Common myeloid progenitor, CD34-positive (primary cell): ENCODE results near the gene TMEM201.

Experiments used
- CTCF ChIA-PET: fragments of 350-600 bp; sonication (Branson Sonifier 250); formaldehyde crosslinking; loops from one replicate; lab custom pipeline; 2021; ENCODE audit warnings: antibody characterized with exemption; lab: Charles Lee
- POLR2A ChIA-PET: fragments of 350-600 bp; sonication (Branson Sonifier 250); formaldehyde crosslinking; loops from one replicate; lab custom pipeline; 2021; ENCODE audit warnings: antibody characterized with exemption; lab: Charles Lee
- DNase-seq, 3 donors: peaks; one replicate each; pipeline versions ENCODE4 v3.0.0 to v3.0.0-alpha.2; 2013
- H3K27ac ChIP-seq, 2 experiments: 1 replicate in 1 of 2; 2 replicates in 1 of 2; pipeline ENCODE4 v1.7.0; 2013; ENCODE audit warnings: inconsistent platforms in 2 of 2, low read length in 2 of 2, mild to moderate bottlenecking in 2 of 2, low read depth in 1 of 2, moderate library complexity in 1 of 2; ENCODE audit not compliant: severe bottlenecking in 2 of 2, insufficient read depth in 1 of 2, poor library complexity in 1 of 2
- H3K27me3 ChIP-seq, 5 experiments: replicated peaks in 2 of 5; 1 replicate in 3 of 5; 2 replicates in 2 of 5; pipeline versions ENCODE4 v1.6.1 to v1.7.0; 2013; ENCODE audit warnings: low read length in 4 of 5, mild to moderate bottlenecking in 2 of 5, moderate library complexity in 2 of 5, inconsistent platforms in 1 of 5; ENCODE audit not compliant: insufficient read depth in 5 of 5, control insufficient read depth in 4 of 5
- H3K36me3 ChIP-seq, 4 experiments: 1 replicate in 2 of 4; 2 replicates in 2 of 4; pipeline versions ENCODE4 v1.6.1 to v1.7.0; 2013; ENCODE audit warnings: low read length in 3 of 4, control low read depth in 1 of 4, mild to moderate bottlenecking in 1 of 4; ENCODE audit not compliant: control insufficient read depth in 4 of 4, insufficient read depth in 4 of 4
- H3K4me1 ChIP-seq, 4 experiments: 1 replicate in 3 of 4; 2 replicates in 1 of 4; pipeline versions ENCODE4 v1.6.1 to v1.7.1; 2013; ENCODE audit warnings: low read length in 3 of 4, mild to moderate bottlenecking in 3 of 4, control low read depth in 1 of 4, inconsistent platforms in 1 of 4, moderate library complexity in 1 of 4; ENCODE audit not compliant: control insufficient read depth in 4 of 4, insufficient read depth in 4 of 4; ENCODE audit errors: control extremely low read depth in 1 of 4
- H3K4me3 ChIP-seq, 7 experiments: 1 replicate in 4 of 7; 2 replicates in 3 of 7; pipeline versions ENCODE4 v1.5.1 to v1.7.0; 2013; ENCODE audit warnings: mild to moderate bottlenecking in 7 of 7, low read length in 6 of 7, moderate library complexity in 6 of 7, inconsistent platforms in 2 of 7, low read depth in 2 of 7, control low read depth in 1 of 7; ENCODE audit not compliant: insufficient read depth in 4 of 7, control insufficient read depth in 1 of 7; ENCODE audit errors: extremely low read depth in 1 of 7
- H3K9me3 ChIP-seq, 5 experiments: 1 replicate in 4 of 5; 2 replicates in 1 of 5; pipeline versions ENCODE4 v1.6.1 to v1.7.1; 2013; ENCODE audit warnings: low read length in 4 of 5, mild to moderate bottlenecking in 2 of 5, inconsistent platforms in 1 of 5, low read depth in 1 of 5, moderate library complexity in 1 of 5; ENCODE audit not compliant: control insufficient read depth in 4 of 5, insufficient read depth in 2 of 5; ENCODE audit errors: control extremely low read depth in 1 of 5
- WGBS: methylation state at CpG from one replicate; pipeline ENCODE4 v1.1.5; 2013; ENCODE audit not compliant: insufficient coverage; 5-methylcytosine and 5-hydroxymethylcytosine counted together

TMEM201 gene

DNA sequence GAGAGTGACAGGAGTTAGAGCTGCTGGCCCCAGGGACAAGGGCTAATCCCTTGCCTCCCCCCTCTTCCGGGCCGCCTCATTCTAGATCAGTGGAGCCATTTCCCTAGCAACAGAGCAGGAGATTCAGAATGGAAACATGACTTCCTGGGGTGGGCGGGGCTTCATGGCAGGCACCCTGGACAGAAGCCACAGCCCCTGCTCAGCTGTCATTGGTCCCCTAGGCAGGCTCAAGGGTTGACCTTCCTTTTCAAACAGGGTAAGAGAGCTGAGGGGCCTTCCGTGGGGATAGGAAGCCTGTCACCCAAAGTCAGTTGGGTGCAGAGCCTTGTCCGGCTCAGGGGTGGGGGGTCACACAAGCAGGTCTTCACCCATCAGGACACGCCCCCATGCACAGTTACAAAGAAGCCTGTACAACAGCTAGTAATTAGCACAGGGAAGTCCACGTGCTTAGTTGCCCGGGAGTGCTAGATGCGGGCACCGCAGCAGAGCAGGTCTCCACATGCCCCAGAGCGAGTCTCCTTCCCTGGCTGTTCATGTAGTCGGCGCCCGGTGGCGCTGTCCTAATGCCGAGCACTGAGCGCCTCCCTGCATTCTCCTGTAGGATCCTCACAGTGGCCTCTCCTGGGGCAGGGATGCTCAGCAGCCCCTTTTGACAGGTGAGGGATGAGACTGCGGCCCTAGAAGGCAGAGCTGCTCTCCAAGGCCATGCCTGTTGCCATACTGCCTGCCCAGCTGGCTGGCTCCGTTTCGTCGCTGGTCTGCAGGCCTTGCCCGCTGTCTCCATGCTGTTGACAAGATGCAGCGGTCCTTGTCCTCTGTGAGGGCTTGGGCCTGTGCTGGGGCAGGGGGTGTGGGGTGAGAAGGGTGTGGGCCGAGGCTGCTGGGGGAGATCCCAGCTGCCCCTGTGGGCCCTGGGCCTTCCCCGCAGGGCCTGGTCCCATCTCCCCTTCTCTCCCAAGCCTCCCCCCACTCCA, 5.1 kb downstream of the TMEM201 start:
- DNase-seq, result peak; percentile 78 to 93 (median 91)
- Histone ChIP-seq H3K27ac (peak overlapping the region in 1 of 2 experiments; percentile 83), H3K36me3 (peaks cover 7 to 41% (median 16%) of the 10 kb centered on the region in 4 experiments), H3K9me3 (no peaks in the 10 kb centered on the region), H3K4me1 (peaks cover 5 to 51% (median 46%) of the 10 kb centered on the region in 4 experiments), H3K27me3 (no peaks in the 10 kb centered on the region), H3K4me3 (peak overlapping the region in 4 of 7 experiments; percentile 32 to 66 (median 40))
- ChIA-PET POLR2A (interaction anchor here (0.6 to 0.8 kb wide), 2 partner anchors 19 to 52 kb away, joined by 3 read pairs; no protein-coding TSS in a partner anchor), CTCF (interaction anchor here (1.2 to 4.7 kb wide), 3 partner anchors 20 to 36 kb away, joined by 3 to 14 read pairs (median 3); no protein-coding TSS in a partner anchor)
- 46% methylated on average over 19 of the region's 25 CpGs for WGBS

DNA sequence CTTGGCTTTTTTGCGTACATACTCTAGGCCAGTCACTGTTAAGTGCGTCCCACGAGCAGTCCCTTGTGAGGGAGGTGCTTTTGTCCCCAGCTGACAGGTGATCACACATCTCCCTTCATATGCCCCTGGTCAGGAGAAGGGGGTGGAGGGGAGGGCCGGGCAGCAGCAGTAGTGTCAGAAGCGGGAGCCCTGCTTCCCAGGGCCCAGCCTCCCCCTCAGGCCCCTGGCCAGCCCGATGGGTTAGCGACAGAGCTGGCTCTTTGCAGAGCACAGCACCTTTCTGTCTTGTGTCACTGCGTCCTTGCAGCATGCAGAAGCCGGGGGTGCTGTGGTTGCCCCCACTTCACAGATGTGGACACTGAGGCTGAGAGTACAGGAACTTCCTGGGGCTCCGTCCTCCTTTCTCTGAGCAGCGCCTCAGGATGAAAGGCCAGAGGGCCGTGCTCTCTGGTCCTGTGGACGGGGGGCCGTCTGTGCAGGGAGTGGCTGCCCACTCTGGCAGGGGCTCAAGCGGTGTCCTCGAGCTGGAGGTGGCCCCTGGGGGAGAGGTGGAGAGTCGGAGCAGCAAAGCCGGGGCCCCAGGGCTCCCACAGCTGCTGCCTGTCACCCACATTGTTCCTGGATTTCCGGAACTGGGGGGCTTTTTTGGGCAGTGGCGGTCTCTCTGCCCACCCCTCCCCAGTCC, 5.9 kb downstream of the TMEM201 start:
- POLR2A ChIA-PET, result no interaction called here
- Histone ChIP-seq H3K9me3 (no peaks in the 10 kb centered on the region), H3K27ac (no peak overlapping the region), H3K4me1 (peaks cover 5 to 48% (median 41%) of the 10 kb centered on the region in 4 experiments), H3K4me3 (no peak overlapping the region), H3K27me3 (no peaks in the 10 kb centered on the region), H3K36me3 (peaks cover 7 to 41% (median 18%) of the 10 kb centered on the region in 4 experiments)
- CTCF ChIA-PET, result interaction anchor here (4.7 kb wide), 1 partner anchor 21 kb away, joined by 14 read pairs; no protein-coding TSS in a partner anchor
- 97% methylated on average over 9 of the region's 20 CpGs for WGBS
- DNase-seq, result no peak

DNA sequence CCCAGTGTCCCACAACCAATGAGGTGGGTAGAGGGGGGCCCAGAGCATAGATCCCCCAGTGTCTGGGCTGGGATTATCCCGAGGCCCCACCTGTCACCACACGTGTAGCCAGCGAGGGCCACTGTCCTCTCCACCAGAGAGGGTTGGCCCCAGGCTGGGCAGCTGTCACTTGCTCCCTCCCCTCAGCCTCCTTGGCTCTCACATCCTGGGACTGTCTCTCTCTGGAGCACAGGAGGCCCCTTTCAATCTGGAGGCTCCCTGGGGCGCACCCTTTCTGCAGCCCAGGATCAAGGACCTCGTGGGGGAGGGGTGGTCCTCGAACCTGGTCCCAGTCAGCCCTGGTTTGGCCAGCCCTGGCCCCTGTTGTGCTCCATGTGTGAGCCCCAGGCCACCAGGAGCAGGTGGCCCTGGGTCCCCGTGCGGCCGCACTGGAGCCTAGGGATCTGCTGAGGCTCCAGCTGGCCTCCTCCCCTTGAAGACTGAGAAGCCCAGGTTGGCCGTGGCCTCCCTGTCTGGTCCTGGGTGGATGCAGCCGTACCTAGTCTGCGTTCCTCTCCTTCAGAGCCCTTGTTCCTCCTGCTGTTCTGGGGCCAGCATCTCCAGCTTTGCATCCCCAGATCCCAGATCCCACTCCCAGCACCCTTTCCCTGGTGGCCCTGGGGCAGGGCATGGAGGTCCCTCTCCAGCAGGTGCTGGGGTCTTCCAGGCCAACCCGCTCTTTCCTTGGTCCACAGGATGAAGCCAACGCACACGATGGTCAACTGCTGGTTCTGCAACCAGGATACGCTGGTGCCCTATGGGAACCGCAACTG, 6.7 kb downstream of the TMEM201 start:
- ChIA-PET CTCF (interaction anchor here (4.7 kb wide), 1 partner anchor 21 kb away, joined by 14 read pairs; no protein-coding TSS in a partner anchor), POLR2A (no interaction called here)
- H3K36me3 ChIP-seq, result peaks cover 7 to 44% (median 21%) of the 10 kb centered on the region in 4 experiments
- DNase-seq, result no peak
- 91% methylated on average over 17 of the region's 17 CpGs for WGBS
- no peak overlapping the region for H3K4me3 ChIP-seq
- H3K27ac ChIP-seq, result no peak overlapping the region
- peaks cover 0 to 40% (median 34%) of the 10 kb centered on the region in 4 experiments for H3K4me1 ChIP-seq
- H3K9me3 ChIP-seq, result no peaks in the 10 kb centered on the region
- H3K27me3 ChIP-seq, result no peaks in the 10 kb centered on the region

DNA sequence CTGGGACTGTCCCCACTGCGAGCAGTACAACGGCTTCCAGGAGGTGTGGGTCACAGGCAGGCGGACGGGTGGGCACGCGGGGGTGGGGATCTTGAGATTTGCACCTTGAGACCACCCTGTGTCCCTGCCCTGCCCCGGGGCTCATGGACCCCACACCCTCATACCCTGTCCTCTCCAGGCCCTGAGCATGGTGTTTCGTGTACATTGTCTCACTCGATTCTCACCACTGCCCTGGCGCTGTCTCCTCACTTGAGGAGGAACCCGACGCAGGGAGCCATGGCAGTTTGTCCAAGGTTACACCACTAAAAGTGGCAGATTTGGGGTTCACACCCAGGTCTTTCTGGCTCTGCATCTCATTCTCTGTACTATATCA, 7.2 kb downstream of the TMEM201 start:
- Histone ChIP-seq H3K9me3 (no peaks in the 10 kb centered on the region), H3K27me3 (no peaks in the 10 kb centered on the region), H3K4me1 (peaks cover 0 to 34% (median 28%) of the 10 kb centered on the region in 4 experiments), H3K4me3 (no peak overlapping the region), H3K36me3 (peaks cover 7 to 43% (median 25%) of the 10 kb centered on the region in 4 experiments), H3K27ac (no peak overlapping the region)
- WGBS, result 95% methylated on average over 9 of the region's 12 CpGs
- DNase-seq, result no peak
- ChIA-PET CTCF (interaction anchor here (4.7 kb wide), 1 partner anchor 20 kb away, joined by 14 read pairs; no protein-coding TSS in a partner anchor), POLR2A (no interaction called here)

DNA sequence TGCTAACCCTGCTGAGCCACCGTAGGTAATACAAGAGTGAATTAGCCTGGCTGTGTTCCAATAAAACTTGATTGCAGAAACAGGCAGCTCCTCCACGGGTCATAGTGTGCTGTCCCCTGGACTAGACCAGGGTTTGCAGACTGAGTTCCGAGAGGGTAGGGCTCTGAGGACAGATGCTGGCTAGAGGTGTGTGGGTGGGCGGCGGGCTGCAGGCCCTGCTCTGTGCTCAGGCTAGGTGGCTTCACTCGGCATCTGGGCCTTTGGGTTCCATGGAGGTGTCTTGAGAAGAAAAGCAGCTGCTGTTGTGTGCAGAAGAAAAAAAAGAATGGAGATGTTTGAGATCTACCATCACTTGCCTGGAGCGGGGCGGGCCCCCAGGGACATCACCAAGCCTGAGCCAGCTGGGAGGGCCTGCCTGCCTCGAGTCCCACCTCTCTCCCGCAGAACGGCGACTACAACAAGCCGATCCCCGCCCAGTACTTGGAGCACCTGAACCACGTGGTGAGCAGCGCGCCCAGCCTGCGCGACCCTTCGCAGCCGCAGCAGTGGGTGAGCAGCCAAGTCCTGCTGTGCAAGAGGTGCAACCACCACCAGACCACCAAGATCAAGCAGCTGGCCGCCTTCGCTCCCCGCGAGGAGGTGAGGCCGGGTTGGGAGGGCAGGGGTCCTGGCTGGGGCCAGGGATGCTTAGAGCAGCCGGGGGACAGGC, 7.9 kb downstream of the TMEM201 start:
- CTCF ChIA-PET, result interaction anchor here (4.7 kb wide), 1 partner anchor 19 kb away, joined by 14 read pairs; no protein-coding TSS in a partner anchor
- POLR2A ChIA-PET, result interaction anchor here (0.6 kb wide), 1 partner anchor 11 kb away, joined by 3 read pairs; no protein-coding TSS in a partner anchor
- peaks cover 0 to 30% (median 25%) of the 10 kb centered on the region in 4 experiments for H3K4me1 ChIP-seq
- peaks cover 9 to 48% (median 30%) of the 10 kb centered on the region in 4 experiments for H3K36me3 ChIP-seq
- H3K4me3 ChIP-seq, result no peak overlapping the region
- no peak for DNase-seq
- WGBS, result 92% methylated on average over 21 of the region's 27 CpGs
- no peaks in the 10 kb centered on the region for H3K9me3 ChIP-seq
- no peaks in the 10 kb centered on the region for H3K27me3 ChIP-seq
- no peak overlapping the region for H3K27ac ChIP-seq
